HCT116 (cell line): ENCODE data around the gene UTP15. TPM values are rescaled to one million over a fixed set of nuclear protein-coding genes. Genes with fewer than 3 reads are reported as not detected.

ENCODE experiments used
- ATAC-seq: fragments of 200-7000 bp; cut with Tn5 transposase; 2 replicates; pipeline ENCODE4 v1.9.1; 2020; ENCODE audit warnings: mild to moderate bottlenecking, moderate library complexity
- BruUV-seq: library from RNA; stranded (reverse); fragments of 400-500 nt; replicated peaks from 2 replicates; lab custom pipeline; 2021; lab: Mats Ljungman, UMichigan
- CTCF ChIA-PET: fragments of 300-600 bp; sonication (Branson Sonifier 250); formaldehyde crosslinking; loops from one replicate; lab custom pipeline; 2021; ENCODE audit warnings: antibody characterized with exemption; lab: Charles Lee
- POLR2A ChIA-PET: fragments of 300-600, 350-600 bp; sonication (Branson Sonifier 250); formaldehyde crosslinking; loops from one replicate; lab custom pipeline; 2021; ENCODE audit warnings: antibody characterized with exemption; lab: Charles Lee
- RAD21 ChIA-PET, 2 experiments: fragments of 300-600 bp; sonication (Branson Sonifier 250); formaldehyde crosslinking; loops; one replicate each; lab custom pipeline; 2023; ENCODE audit warnings: low total read pairs in 2 of 2; ENCODE audit not compliant: uncharacterized antibody in 2 of 2, unreplicated experiment in 2 of 2, low non-redundant PET in 1 of 2; lab: Charles Lee
- DNase-seq: peaks from one replicate; pipeline ENCODE4 v3.0.0-alpha.2; 2010; ENCODE audit warnings: low read depth, low spot score
- H2AFZ ChIP-seq: fragments of 200-600 bp; shearing (Covaris generic), sonication (generic); 2 replicates; pipeline ENCODE4 v1.6.1; 2017; ENCODE audit warnings: low read depth, mixed run types, mixed read lengths, antibody characterized with exemption, low read length; ENCODE audit not compliant: poor library complexity, severe bottlenecking
- H3K27ac ChIP-seq: 2 replicates; pipeline ENCODE4 v1.5.1; 2012; ENCODE audit warnings: low read depth, low read length
- H3K27me3 ChIP-seq: fragments of 200-600 bp; sonication (generic); 2 replicates; pipeline ENCODE4 v1.6.1; 2016; ENCODE audit warnings: mixed run types, low read length, mixed read lengths; ENCODE audit not compliant: insufficient read depth
- H3K36me3 ChIP-seq, 2 experiments: fragments of 200-500 bp in 1 of 2; fragments of 200-600 bp in 1 of 2; sonication (Bioruptor generic) in 1 of 2; sonication (generic) in 1 of 2; 2 replicates each; pipeline versions ENCODE4 v1.5.1 to v1.6.1; 2014 to 2016; ENCODE audit warnings: low read length in 2 of 2, inconsistent platforms in 1 of 2, mixed read lengths in 1 of 2, mixed run types in 1 of 2; ENCODE audit not compliant: insufficient read depth in 2 of 2, control insufficient read depth in 1 of 2
- H3K4me1 ChIP-seq, 2 experiments: fragments of 200-600 bp in 1 of 2; sonication (generic) in 1 of 2; 2 replicates each; pipeline versions ENCODE4 v1.5.1 to v1.6.1; 2012 to 2017; ENCODE audit warnings: low read length in 2 of 2, inconsistent platforms in 1 of 2, mild to moderate bottlenecking in 1 of 2, mixed read lengths in 1 of 2, mixed run types in 1 of 2, moderate library complexity in 1 of 2; ENCODE audit not compliant: insufficient read depth in 2 of 2, control insufficient read depth in 1 of 2
- H3K4me2 ChIP-seq: fragments of 200-600 bp; sonication (generic); 2 replicates; pipeline ENCODE4 v1.6.1; 2017; ENCODE audit warnings: mixed run types, low read length, mixed read lengths
- H3K4me3 ChIP-seq, 2 experiments: fragments of 200-600 bp in 1 of 2; sonication (generic) in 1 of 2; replicated peaks in 1 of 2; 2 replicates each; pipeline ENCODE4 v1.5.1; 2011 to 2016; ENCODE audit warnings: low read length in 2 of 2, control low read depth in 1 of 2, low read depth in 1 of 2, mild to moderate bottlenecking in 1 of 2, mixed read lengths in 1 of 2, mixed run types in 1 of 2
- H3K79me2 ChIP-seq: fragments of 200-600 bp; sonication (generic); 2 replicates; pipeline ENCODE4 v1.6.1; 2017; ENCODE audit warnings: mild to moderate bottlenecking, mixed run types, low read length, moderate library complexity, mixed read lengths; ENCODE audit not compliant: insufficient read depth
- H3K9ac ChIP-seq: fragments of 200-600 bp; sonication (generic); 2 replicates; pipeline ENCODE4 v1.6.1; 2016; ENCODE audit warnings: low read length, mixed read lengths
- H3K9me2 ChIP-seq: fragments of 200-600 bp; sonication (generic), shearing (Covaris generic); 2 replicates; pipeline ENCODE4 v1.6.1; 2017; ENCODE audit warnings: mixed run types, mild to moderate bottlenecking, moderate library complexity; ENCODE audit not compliant: insufficient read depth
- H3K9me3 ChIP-seq, 2 experiments: fragments of 200-500 bp in 1 of 2; fragments of 200-600 bp in 1 of 2; sonication (Bioruptor generic) in 1 of 2; sonication (generic) in 1 of 2; 2 replicates each; pipeline ENCODE4 v1.6.1; 2014 to 2017; ENCODE audit warnings: low read length in 2 of 2, mixed read lengths in 2 of 2, inconsistent platforms in 1 of 2, low read depth in 1 of 2, mild to moderate bottlenecking in 1 of 2, mixed run types in 1 of 2, moderate library complexity in 1 of 2; ENCODE audit not compliant: control insufficient read depth in 1 of 2, insufficient read depth in 1 of 2
- H4K20me1 ChIP-seq: fragments of 200-600 bp; sonication (generic), shearing (Covaris generic); 2 replicates; pipeline ENCODE4 v1.6.1; 2017; ENCODE audit warnings: mixed run types, mild to moderate bottlenecking, moderate library complexity; ENCODE audit not compliant: insufficient read depth
- ATF3 ChIP-seq: IDR thresholded peaks from 2 replicates; pipeline ENCODE4 v1.6.1; 2012
- CBX3 ChIP-seq: IDR thresholded peaks from 2 replicates; pipeline ENCODE4 v1.6.1; 2012; ENCODE audit warnings: low read depth
- CEBPB ChIP-seq: IDR thresholded peaks from 2 replicates; pipeline ENCODE4 v1.6.1; 2012; ENCODE audit warnings: low read depth
- ELF1 ChIP-seq: IDR thresholded peaks from 2 replicates; pipeline ENCODE4 v1.6.1; 2012; ENCODE audit warnings: low read depth, borderline replicate concordance
- EZH2phosphoT487 ChIP-seq: fragments of 200-600 bp; IDR thresholded peaks from 2 replicates; pipeline ENCODE4 v1.6.1; 2018; ENCODE audit warnings: antibody characterized with exemption, borderline replicate concordance
- FOSL1 ChIP-seq: IDR thresholded peaks from 2 replicates; pipeline ENCODE4 v1.6.1; 2012; ENCODE audit warnings: low read depth
- JUND ChIP-seq: IDR thresholded peaks from 2 replicates; pipeline ENCODE4 v1.6.1; 2012
- MAX ChIP-seq: IDR thresholded peaks from 2 replicates; pipeline ENCODE4 v1.6.1; 2012
- POLR2A ChIP-seq: IDR thresholded peaks from 2 replicates; pipeline ENCODE4 v1.7.0; 2011; ENCODE audit warnings: borderline replicate concordance; ENCODE audit not compliant: insufficient read depth, insufficient read length; ENCODE audit errors: extremely low read depth
- POLR2AphosphoS5 ChIP-seq: IDR thresholded peaks from 2 replicates; pipeline ENCODE4 v1.6.1; 2011; ENCODE audit warnings: mild to moderate bottlenecking, low read depth, low read length, moderate library complexity
- RAD21 ChIP-seq: IDR thresholded peaks from 2 replicates; pipeline ENCODE4 v1.6.1; 2012; ENCODE audit warnings: low read depth, mild to moderate bottlenecking
- REST ChIP-seq: IDR thresholded peaks from 2 replicates; pipeline ENCODE4 v1.6.1; 2012; ENCODE audit warnings: low read depth
- SIN3A ChIP-seq: IDR thresholded peaks from 2 replicates; pipeline ENCODE4 v1.6.1; 2012; ENCODE audit warnings: low read depth
- SP1 ChIP-seq: IDR thresholded peaks from 2 replicates; pipeline ENCODE4 v1.6.1; 2012; ENCODE audit warnings: low read depth
- SRF ChIP-seq: IDR thresholded peaks from 2 replicates; pipeline ENCODE4 v1.6.1; 2012; ENCODE audit warnings: low read depth
- TCF7L2 ChIP-seq: IDR thresholded peaks from 2 replicates; pipeline ENCODE4 v1.7.0; 2011; ENCODE audit warnings: borderline replicate concordance, inconsistent platforms; ENCODE audit not compliant: insufficient read depth, insufficient read length; ENCODE audit errors: extremely low read depth
- ZBTB33 ChIP-seq: IDR thresholded peaks from 2 replicates; pipeline ENCODE4 v1.6.1; 2011; ENCODE audit warnings: mild to moderate bottlenecking, low read length, moderate library complexity; ENCODE audit not compliant: insufficient replicate concordance; ENCODE audit errors: extremely low read depth
- ZFX ChIP-seq: fragments of 450-650 bp; IDR thresholded peaks from 2 replicates; pipeline ENCODE4 v1.6.1; 2017
- ZNF274 ChIP-seq: fragments of 200-500 bp; sonication (Bioruptor generic); IDR thresholded peaks from 2 replicates; pipeline ENCODE4 v1.6.1; 2014; ENCODE audit warnings: mild to moderate bottlenecking, low read depth, low read length, inconsistent platforms
- intact Hi-C: fragments of 100-400 bp; cut with micrococcal nuclease; formaldehyde crosslinking; loops from 2 replicates; pipeline ENCODE4 v1.10.0; 2022
- total RNA-seq: library from RNA; stranded (reverse); gene quantifications from one replicate; pipeline ENCODE4 v1.2.1, GENCODE V29; 2021; ENCODE audit not compliant: unreplicated experiment

UTP15 gene
- total RNA-seq, 1 experiment from 2014 or later = 39.3 TPM

- H3K9me2 ChIP-seq = no peaks in the 10 kb centered on the region
- H3K4me2 ChIP-seq = no peak overlapping the region
- no peaks in the 10 kb centered on the region for H3K79me2 ChIP-seq
- H4K20me1 ChIP-seq = no peaks in the 10 kb centered on the region
- 0 out of 4 replicates have a peak, but pooled peaks cover 0 to 3% of the 10 kb centered on the region in 2 experiments for H3K4me1 ChIP-seq
- ChIA-PET POLR2A (no interaction called here), CTCF (no interaction called here), RAD21 (interaction anchor here in 1 of 2 experiments (0.7 kb wide), 1 partner anchor 593 kb away, joined by 3 read pairs; no protein-coding TSS in a partner anchor)
- H3K9ac ChIP-seq = no peak overlapping the region
- intact Hi-C loops = loop anchor here (10.0 kb wide), 2 partner anchors 610 to 1760 kb away; no protein-coding TSS in a partner anchor
- H3K9me3 ChIP-seq = peaks cover 3 to 4% of the 10 kb centered on the region in 2 experiments; a peak in 1 of 4 replicates
- BruUV-seq = no TSS peak
- no peaks in the 10 kb centered on the region for H3K36me3 ChIP-seq
- no peak overlapping the region for H3K27ac ChIP-seq
- no peak for TF ChIP-seq ZFX
- no peak for TF ChIP-seq ZNF274
- TF ChIP-seq CBX3 = no peak
- no peak for TF ChIP-seq ATF3
- TF ChIP-seq TCF7L2 = no peak
- no peak for TF ChIP-seq REST
- TF ChIP-seq SP1 = no peak
- TF ChIP-seq FOSL1 = no peak
- no peak for TF ChIP-seq RAD21
- no peak for TF ChIP-seq POLR2A
- TF ChIP-seq SIN3A = no peak
- TF ChIP-seq POLR2AphosphoS5 = no peak
- TF ChIP-seq JUND = no peak
- no peak for TF ChIP-seq CEBPB
- no peak for TF ChIP-seq MAX
- TF ChIP-seq ELF1 = no peak
- TF ChIP-seq EZH2phosphoT487 = no peak
- TF ChIP-seq SRF = no peak
- no peak for TF ChIP-seq ZBTB33
- no peaks in the 10 kb centered on the region for H3K27me3 ChIP-seq
- H3K4me3 ChIP-seq = no peak overlapping the region
- ATAC-seq = no peak
- H2AFZ ChIP-seq = no peak overlapping the region
- no peak for DNase-seq
These were observed 30.6 kb upstream of the UTP15 start for GRCh38 chr5:73534971-73535370.
